Measurements from ENCODE around the gene F12. TPM values are rescaled to one million over a fixed set of nuclear protein-coding genes. Genes with fewer than 3 reads are reported as not detected.
A peak's percentile ranks its signal among the peaks of the same experiment; 100 is the strongest.

The F12 gene
- total RNA-seq, 2 experiments from 2014 or later: 3.8 TPM; not detected in 1

DNA sequence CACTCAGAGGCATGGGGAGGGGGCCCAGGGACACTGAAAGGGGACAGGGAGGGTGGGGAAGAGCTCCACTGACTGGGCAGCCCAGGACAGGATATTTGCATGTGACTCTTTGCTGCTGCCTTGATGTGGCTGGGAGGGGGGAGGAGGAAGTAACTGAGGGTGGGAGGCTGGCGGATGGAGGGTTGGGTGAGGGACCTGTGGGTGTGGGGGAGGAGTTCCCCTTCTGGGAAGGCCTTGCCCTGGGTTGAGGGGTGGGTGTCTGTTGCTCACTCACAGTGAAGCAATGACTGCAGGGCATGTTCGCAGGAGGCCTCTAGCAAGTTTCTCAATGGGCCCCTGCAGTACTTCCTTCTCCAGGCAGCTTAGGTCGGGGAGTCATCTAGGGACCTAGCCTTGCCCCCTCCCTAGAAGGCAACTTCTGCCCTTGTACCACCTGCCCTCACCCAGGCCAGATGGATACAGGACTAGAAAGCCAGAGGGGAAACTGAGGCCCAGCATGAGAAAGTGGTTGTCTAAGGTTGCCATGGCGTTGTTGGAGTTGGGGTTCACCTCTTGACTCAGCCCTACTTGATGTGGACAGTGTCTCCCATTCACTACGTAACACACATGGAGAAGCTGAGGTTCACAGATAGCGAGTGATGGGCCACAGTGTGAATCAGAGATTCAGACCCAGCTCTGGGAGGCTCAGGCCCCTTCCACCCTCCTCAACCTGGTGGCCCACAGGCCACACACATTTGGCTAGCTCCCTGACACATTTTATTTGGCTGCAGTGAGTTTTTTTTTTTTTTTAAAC, 20.1 kb upstream of the F12 start:
- no TSS peak for BruUV-seq (replicated peaks)
- Histone ChIP-seq H3K27ac (ENCODE audit: low read depth, low read length, poor library complexity, severe bottlenecking) (peak overlapping the region; percentile 87), H3K79me2 (ENCODE audit: insufficient read depth, low read depth, low read length) (peaks cover 31% of the 10 kb centered on the region), H3K9me2 (ENCODE audit: insufficient read depth, low read length) (no peaks in the 10 kb centered on the region), H3K36me3 (ENCODE audit: insufficient read depth, low read length) (peaks cover 35% of the 10 kb centered on the region), H3K4me1 (ENCODE audit: insufficient read depth, low read length, poor library complexity, severe bottlenecking) (peaks cover 66% of the 10 kb centered on the region), H3K4me2 (ENCODE audit: low read length) (peak overlapping the region; percentile 98), H2AFZ (ENCODE audit: low read length) (no peak overlapping the region), H4K20me1 (ENCODE audit: insufficient read depth, low read length) (peaks cover 9% of the 10 kb centered on the region), H3K4me3 (ENCODE audit: low read depth, low read length, poor library complexity, severe bottlenecking) (peak overlapping the region; percentile 77), H3K9me3 (ENCODE audit: low read length) (no peaks in the 10 kb centered on the region)
- TF ChIP-seq EZH2phosphoT487 (IDR thresholded peaks at IDR 0.05; ENCODE audit: borderline replicate concordance, low read depth, low read length): no peak
- TF ChIP-seq, protein P1, sequence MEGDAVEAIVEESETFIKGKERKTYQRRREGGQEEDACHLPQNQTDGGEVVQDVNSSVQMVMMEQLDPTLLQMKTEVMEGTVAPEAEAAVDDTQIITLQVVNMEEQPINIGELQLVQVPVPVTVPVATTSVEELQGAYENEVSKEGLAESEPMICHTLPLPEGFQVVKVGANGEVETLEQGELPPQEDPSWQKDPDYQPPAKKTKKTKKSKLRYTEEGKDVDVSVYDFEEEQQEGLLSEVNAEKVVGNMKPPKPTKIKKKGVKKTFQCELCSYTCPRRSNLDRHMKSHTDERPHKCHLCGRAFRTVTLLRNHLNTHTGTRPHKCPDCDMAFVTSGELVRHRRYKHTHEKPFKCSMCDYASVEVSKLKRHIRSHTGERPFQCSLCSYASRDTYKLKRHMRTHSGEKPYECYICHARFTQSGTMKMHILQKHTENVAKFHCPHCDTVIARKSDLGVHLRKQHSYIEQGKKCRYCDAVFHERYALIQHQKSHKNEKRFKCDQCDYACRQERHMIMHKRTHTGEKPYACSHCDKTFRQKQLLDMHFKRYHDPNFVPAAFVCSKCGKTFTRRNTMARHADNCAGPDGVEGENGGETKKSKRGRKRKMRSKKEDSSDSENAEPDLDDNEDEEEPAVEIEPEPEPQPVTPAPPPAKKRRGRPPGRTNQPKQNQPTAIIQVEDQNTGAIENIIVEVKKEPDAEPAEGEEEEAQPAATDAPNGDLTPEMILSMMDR (conservative IDR thresholded peaks at IDR 0.05; ENCODE audit: low read length): no peak
- DNase-seq (ENCODE audit: low spot score): peak; percentile 82
- CTCF ChIA-PET (ENCODE audit: unreplicated experiment): interaction anchor here (0.7 to 1.5 kb wide), 4 partner anchors 25 to 87 kb away, joined by 5 to 17 read pairs (median 5); no protein-coding TSS in a partner anchor
- POLR2A ChIA-PET: interaction anchor here (0.6 to 2.6 kb wide), 11 partner anchors 17 to 1194 kb away, joined by 3 to 10 read pairs (median 4); partner anchors contain the start of genes F12 and PRR7
- intact Hi-C loops (cut with micrococcal nuclease; ENCODE audit: unreplicated experiment): loop anchor here (2.0 to 5.0 kb wide), 2 partner anchors 15 to 427 kb away; no protein-coding TSS in a partner anchor

DNA sequence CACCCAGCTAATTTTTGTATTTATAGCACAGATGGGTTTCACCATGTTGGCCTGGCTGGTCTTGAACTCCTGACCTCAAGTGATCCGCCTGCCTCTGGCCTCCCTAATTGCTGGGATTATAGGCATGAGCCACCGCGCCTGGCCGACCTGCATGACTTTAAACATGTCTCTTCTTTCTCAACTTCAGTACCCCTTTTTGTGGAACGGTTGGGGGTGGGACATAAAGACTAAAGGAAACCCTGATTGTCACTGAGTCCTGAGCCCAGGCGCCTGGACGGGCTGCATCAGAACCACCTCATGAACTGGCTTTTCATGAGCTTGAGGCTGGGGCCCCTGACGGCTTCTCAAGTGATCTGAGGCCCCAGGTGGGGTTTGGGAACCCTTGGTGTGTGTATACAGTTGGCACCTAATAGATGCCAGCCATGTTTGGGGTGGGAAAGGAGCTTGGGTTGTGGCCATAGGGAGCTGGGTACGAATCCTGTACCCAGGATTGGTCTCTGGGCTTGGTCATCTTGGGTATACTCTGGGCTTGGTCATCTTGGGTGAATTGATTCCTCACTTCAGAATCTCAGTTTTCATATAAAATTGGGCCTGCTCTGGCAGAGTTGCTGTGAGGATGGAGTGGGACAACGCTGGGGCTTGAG, 19.3 kb upstream of the F12 start:
- TF ChIP-seq EZH2phosphoT487 (IDR thresholded peaks at IDR 0.05; ENCODE audit: borderline replicate concordance, low read depth, low read length): no peak
- TF ChIP-seq, protein P1 (conservative IDR thresholded peaks at IDR 0.05; ENCODE audit: low read length): no peak
- H3K4me1 ChIP-seq (ENCODE audit: insufficient read depth, low read length, poor library complexity, severe bottlenecking): peaks cover 66% of the 10 kb centered on the region
- peak overlapping the region; percentile 77 for H3K4me3 ChIP-seq (ENCODE audit: low read depth, low read length, poor library complexity, severe bottlenecking)
- CTCF ChIA-PET (ENCODE audit: unreplicated experiment): interaction anchor here (0.7 to 1.5 kb wide), 4 partner anchors 25 to 87 kb away, joined by 5 to 17 read pairs (median 5); no protein-coding TSS in a partner anchor
- peak overlapping the region; percentile 98 for H3K4me2 ChIP-seq (ENCODE audit: low read length)
- H3K9me3 ChIP-seq (ENCODE audit: low read length): no peaks in the 10 kb centered on the region
- H4K20me1 ChIP-seq (ENCODE audit: insufficient read depth, low read length): peaks cover 9% of the 10 kb centered on the region
- no peaks in the 10 kb centered on the region for H3K9me2 ChIP-seq (ENCODE audit: insufficient read depth, low read length)
- H3K27ac ChIP-seq (ENCODE audit: low read depth, low read length, poor library complexity, severe bottlenecking): peak overlapping the region; percentile 87
- POLR2A ChIA-PET: interaction anchor here (0.6 to 2.6 kb wide), 9 partner anchors 18 to 260 kb away, joined by 3 to 10 read pairs (median 4); partner anchors contain the start of genes F12 and PRR7
- no peak for DNase-seq (ENCODE audit: low spot score)
- H3K36me3 ChIP-seq (ENCODE audit: insufficient read depth, low read length): peaks cover 28% of the 10 kb centered on the region
- BruUV-seq (replicated peaks): no TSS peak
- H2AFZ ChIP-seq (ENCODE audit: low read length): no peak overlapping the region
- intact Hi-C loops (cut with micrococcal nuclease; ENCODE audit: unreplicated experiment): loop anchor here (5.0 kb wide), 1 partner anchor 426 kb away; no protein-coding TSS in a partner anchor
- peaks cover 31% of the 10 kb centered on the region for H3K79me2 ChIP-seq (ENCODE audit: insufficient read depth, low read depth, low read length)
